CD4-positive, alpha-beta T cell (primary cell): ENCODE data around the gene TOMM6. TPM values are rescaled to one million over a fixed set of nuclear protein-coding genes. Genes with fewer than 3 reads are reported as not detected.

Experiments
- ATAC-seq: fragments of 200-7000 bp; cut with Tn5 transposase; one replicate; pipeline ENCODE4 v1.10.0; 2022; ENCODE audit warnings: mild to moderate bottlenecking; ENCODE audit not compliant: poor library complexity
- CTCF ChIA-PET: fragments of 350-600 bp; sonication (Branson Sonifier 250); formaldehyde crosslinking; loops from one replicate; lab custom pipeline; 2021; ENCODE audit warnings: antibody characterized with exemption, inconsistent platforms; lab: Charles Lee
- POLR2A ChIA-PET: fragments of 350-600 bp; sonication (Branson Sonifier 250); formaldehyde crosslinking; loops from one replicate; lab custom pipeline; 2021; ENCODE audit warnings: antibody characterized with exemption, inconsistent platforms; lab: Charles Lee
- DNase-seq, 14 experiments: peaks; one replicate each; pipeline ENCODE4 v3.0.0-alpha.2; 2013 to 2020; ENCODE audit warnings: mixed read lengths in 2 of 14
- H3K27ac ChIP-seq, 2 donors: one replicate each; pipeline versions ENCODE4 v1.5.1 to v1.7.0; 2013; ENCODE audit warnings: low read length in 2 of 2, low read depth in 1 of 2, mild to moderate bottlenecking in 1 of 2
- H3K27me3 ChIP-seq, 2 experiments: 1 replicate in 1 of 2; 2 replicates in 1 of 2; pipeline versions ENCODE4 v1.6.1 to v1.7.0; 2013; ENCODE audit warnings: low read length in 2 of 2, control low read depth in 1 of 2, mild to moderate bottlenecking in 1 of 2, moderate library complexity in 1 of 2; ENCODE audit not compliant: insufficient read depth in 2 of 2, control insufficient read depth in 1 of 2
- H3K36me3 ChIP-seq: one replicate; pipeline ENCODE4 v1.6.1; 2013; ENCODE audit warnings: low read length, control low read depth; ENCODE audit not compliant: insufficient read depth
- H3K4me1 ChIP-seq: one replicate; pipeline ENCODE4 v1.6.1; 2013; ENCODE audit warnings: low read length, control low read depth; ENCODE audit not compliant: insufficient read depth
- H3K4me3 ChIP-seq: one replicate; pipeline ENCODE4 v1.5.1; 2013; ENCODE audit warnings: mild to moderate bottlenecking, low read length, moderate library complexity
- H3K9me3 ChIP-seq, 2 experiments: 1 replicate in 1 of 2; 2 replicates in 1 of 2; pipeline versions ENCODE4 v1.6.1 to v1.7.0; 2013; ENCODE audit warnings: low read length in 2 of 2, mild to moderate bottlenecking in 2 of 2, control low read depth in 1 of 2, moderate library complexity in 1 of 2; ENCODE audit not compliant: control insufficient read depth in 1 of 2, insufficient read depth in 1 of 2
- H3K27ac Mint-ChIP-seq: one replicate; pipeline ENCODE4 v1.8.0; 2020; ENCODE audit warnings: mixed read lengths
- H3K27me3 Mint-ChIP-seq: one replicate; pipeline ENCODE4 v1.8.0; 2021; ENCODE audit warnings: mixed read lengths
- H3K36me3 Mint-ChIP-seq: one replicate; pipeline ENCODE4 v1.8.0; 2021; ENCODE audit warnings: low read depth, mixed read lengths
- H3K4me1 Mint-ChIP-seq: one replicate; pipeline ENCODE4 v1.8.0; 2021; ENCODE audit warnings: low read depth, mixed read lengths
- H3K4me3 Mint-ChIP-seq: one replicate; pipeline ENCODE4 v1.8.0; 2020; ENCODE audit warnings: mild to moderate bottlenecking, mixed read lengths
- H3K9me3 Mint-ChIP-seq: one replicate; pipeline ENCODE4 v1.8.0; 2020; ENCODE audit warnings: mixed read lengths
- CTCF ChIP-seq: fragments of 200-600 bp; IDR thresholded peaks from one replicate; pipeline ENCODE4 v1.8.0; 2022; ENCODE audit warnings: antibody characterized with exemption, mild to moderate bottlenecking
- intact Hi-C, 2 experiments: fragments of 100-400 bp; cut with DNase I in 1 of 2; cut with micrococcal nuclease in 1 of 2; formaldehyde crosslinking; loops; one replicate each; pipeline versions ENCODE4 v1.15.1 to v1.9.0; 2023 to 2025; cut with DNase I, micrococcal nuclease
- total RNA-seq, 174 experiments: library from RNA in 2 of 174; stranded (reverse) in 2 of 174; gene quantifications; one replicate each; pipeline ENCODE4 v1.2.3 and lab custom pipeline; 2021 to 2026

Gene TOMM6
- total RNA-seq, 2 experiments from 2014 or later, result 78.8 to 83.2 TPM

- no peak for TF ChIP-seq CTCF
- H3K27me3 Mint-ChIP-seq, result no peaks in the 10 kb centered on the region
- H3K4me3 ChIP-seq, result no peak overlapping the region
- no peak overlapping the region for H3K27ac Mint-ChIP-seq
- H3K27ac ChIP-seq, result no peak overlapping the region
- no peaks in the 10 kb centered on the region for H3K9me3 ChIP-seq
- no peaks in the 10 kb centered on the region for H3K4me1 ChIP-seq
- H3K4me3 Mint-ChIP-seq, result no peak overlapping the region
- CTCF ChIA-PET, result interaction anchor here (1.1 kb wide), 1 partner anchor 122 kb away, joined by 3 read pairs; no protein-coding TSS in a partner anchor
- intact Hi-C loops, result no loop called here
- POLR2A ChIA-PET, result no interaction called here
- H3K36me3 Mint-ChIP-seq, result no peaks in the 10 kb centered on the region
- no peaks in the 10 kb centered on the region for H3K27me3 ChIP-seq
- H3K36me3 ChIP-seq, result no peaks in the 10 kb centered on the region
- DNase-seq (no peak), ATAC-seq (no peak)
- H3K4me1 Mint-ChIP-seq, result no peaks in the 10 kb centered on the region
- H3K9me3 Mint-ChIP-seq, result no peaks in the 10 kb centered on the region
Observed at GRCh38 chr6:41813469-41813868, 26.0 kb downstream of the TOMM6 start.

GRCh38 chr6:41813956-41814355 is 26.5 kb downstream of the TOMM6 start:
- Mint-ChIP-seq H3K9me3 (no peaks in the 10 kb centered on the region), H3K27me3 (no peaks in the 10 kb centered on the region), H3K36me3 (no peaks in the 10 kb centered on the region), H3K27ac (no peak overlapping the region), H3K4me1 (no peaks in the 10 kb centered on the region), H3K4me3 (no peak overlapping the region)
- ATAC-seq, result no peak
- H3K27me3 ChIP-seq, result no peaks in the 10 kb centered on the region
- ChIA-PET CTCF (interaction anchor here (1.1 to 1.3 kb wide), 2 partner anchors 27 to 122 kb away, joined by 3 read pairs; partner anchors contain the start of gene TOMM6), POLR2A (no interaction called here)
- DNase-seq, result no peak
- H3K27ac ChIP-seq, result no peak overlapping the region
- no peaks in the 10 kb centered on the region for H3K4me1 ChIP-seq
- intact Hi-C loops, result no loop called here
- no peaks in the 10 kb centered on the region for H3K36me3 ChIP-seq
- no peak for TF ChIP-seq CTCF
- no peaks in the 10 kb centered on the region for H3K9me3 ChIP-seq
- no peak overlapping the region for H3K4me3 ChIP-seq

- ChIA-PET CTCF (interaction anchor here (1.3 kb wide), 1 partner anchor 28 kb away, joined by 3 read pairs; the partner anchor contains the start of gene TOMM6), POLR2A (no interaction called here)
- intact Hi-C loops, result no loop called here
- no peak overlapping the region for H3K27ac ChIP-seq
- no peaks in the 10 kb centered on the region for H3K4me1 ChIP-seq
- Mint-ChIP-seq H3K36me3 (no peaks in the 10 kb centered on the region), H3K27me3 (no peaks in the 10 kb centered on the region), H3K4me1 (no peaks in the 10 kb centered on the region), H3K27ac (no peak overlapping the region), H3K4me3 (no peak overlapping the region), H3K9me3 (no peaks in the 10 kb centered on the region)
- no peak for TF ChIP-seq CTCF
- no peaks in the 10 kb centered on the region for H3K9me3 ChIP-seq
- no peak overlapping the region for H3K4me3 ChIP-seq
- ATAC-seq (no peak), DNase-seq (no peak)
- no peaks in the 10 kb centered on the region for H3K27me3 ChIP-seq
- no peaks in the 10 kb centered on the region for H3K36me3 ChIP-seq
Observed at GRCh38 chr6:41814629-41815028, 27.1 kb downstream of the TOMM6 start.
